Activated CD8-positive, alpha-beta memory T cell treated with anti-CD3 and anti-CD28 coated beads, Interleukin-2, amount 50 U/mL, for 24 hours (primary cell): ENCODE results near the gene STAT6.

Experiments used
- DNase-seq: peaks from one replicate; pipeline ENCODE4 v3.0.0-alpha.2; 2020; ENCODE audit errors: extremely low read depth

STAT6 gene

DNA sequence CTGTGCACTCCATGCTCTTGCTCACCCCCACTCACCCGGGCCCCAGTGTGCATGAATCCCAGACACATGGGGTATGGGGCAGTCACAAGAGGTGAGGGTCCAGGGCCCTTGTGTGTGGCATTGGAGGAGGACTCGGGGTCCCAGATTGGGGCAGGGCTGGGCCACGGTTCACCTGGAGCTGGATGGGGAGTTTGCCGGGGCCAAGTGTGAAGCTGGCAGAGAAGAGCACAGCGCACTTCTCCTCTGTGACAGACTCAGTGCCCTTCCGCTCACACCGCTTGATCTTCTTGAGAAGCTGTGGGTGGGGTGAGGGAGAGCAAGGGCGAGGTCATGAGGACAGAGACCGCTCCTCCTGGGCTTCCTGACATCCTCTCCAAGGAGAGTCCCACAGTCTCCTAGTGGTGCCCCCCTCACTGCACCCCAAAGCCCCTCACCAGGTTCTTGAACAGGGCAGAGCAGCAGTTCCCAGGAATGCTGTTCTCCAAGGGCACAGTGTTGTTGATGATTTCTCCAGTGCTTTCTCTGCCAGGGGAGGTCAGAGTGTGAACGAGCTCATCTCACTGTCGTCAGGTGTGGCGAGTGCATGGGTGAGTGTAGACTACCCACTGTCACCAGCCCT, 6.8 kb downstream of the STAT6 start:
- DNase-seq, result no peak

DNA sequence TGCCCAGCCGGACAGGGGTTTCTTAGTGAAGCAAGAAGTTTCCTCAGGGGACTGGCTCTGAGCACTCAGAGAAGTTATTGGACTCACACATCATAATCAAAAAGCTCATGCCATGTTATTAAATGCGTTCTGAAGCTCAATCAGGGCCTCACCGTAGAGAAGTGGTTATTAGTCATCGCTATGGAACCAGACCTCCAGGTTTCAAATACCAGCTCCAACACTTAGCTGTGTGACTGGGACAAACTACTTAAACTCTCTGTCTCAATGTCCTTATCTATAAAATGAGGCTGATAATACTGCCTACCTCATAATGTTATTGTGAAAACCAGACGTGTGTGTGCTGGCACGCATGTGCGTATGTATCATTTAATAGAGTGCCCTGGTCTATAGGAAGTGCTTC, 7.3 kb downstream of the STAT6 start:
- DNase-seq, result no peak

DNA sequence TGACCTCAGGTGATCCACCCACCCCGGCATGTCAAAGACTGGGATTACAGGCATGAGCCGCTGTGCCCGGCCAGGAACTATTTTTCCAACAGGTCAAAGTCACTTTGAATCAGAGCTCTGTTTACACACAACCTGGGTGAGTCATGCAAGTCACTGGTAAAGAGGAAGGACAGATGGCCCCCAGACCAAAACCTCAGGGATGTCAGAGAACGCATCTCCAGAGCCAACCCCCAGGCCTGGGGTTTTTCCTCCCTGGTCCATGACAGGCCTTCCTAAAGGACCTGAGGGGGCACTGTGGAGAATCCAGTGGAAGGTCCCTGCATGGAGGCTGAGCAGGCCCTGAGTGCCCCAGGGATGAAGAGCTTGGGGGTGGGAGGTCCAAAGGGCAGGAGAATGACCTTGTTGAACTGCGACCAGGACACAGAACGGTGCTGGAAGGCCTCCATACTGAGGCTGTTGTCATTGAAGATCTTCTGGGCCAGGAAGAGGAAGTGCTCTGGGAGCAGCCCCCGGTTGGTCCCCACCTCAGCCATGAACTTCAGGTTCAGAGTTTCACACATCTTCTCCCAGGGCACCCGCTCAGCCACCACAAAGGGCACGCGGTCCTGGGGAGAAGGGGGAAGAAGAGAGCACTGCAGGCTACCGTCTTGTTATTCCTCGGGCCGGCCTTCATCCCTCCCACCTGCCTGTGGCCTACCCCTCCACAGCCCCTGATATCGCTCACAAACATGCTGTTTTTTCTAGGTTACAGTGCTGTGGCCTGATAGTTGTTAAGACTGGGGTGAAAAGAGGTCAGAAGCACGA, 9.1 kb downstream of the STAT6 start:
- no peak for DNase-seq

DNA sequence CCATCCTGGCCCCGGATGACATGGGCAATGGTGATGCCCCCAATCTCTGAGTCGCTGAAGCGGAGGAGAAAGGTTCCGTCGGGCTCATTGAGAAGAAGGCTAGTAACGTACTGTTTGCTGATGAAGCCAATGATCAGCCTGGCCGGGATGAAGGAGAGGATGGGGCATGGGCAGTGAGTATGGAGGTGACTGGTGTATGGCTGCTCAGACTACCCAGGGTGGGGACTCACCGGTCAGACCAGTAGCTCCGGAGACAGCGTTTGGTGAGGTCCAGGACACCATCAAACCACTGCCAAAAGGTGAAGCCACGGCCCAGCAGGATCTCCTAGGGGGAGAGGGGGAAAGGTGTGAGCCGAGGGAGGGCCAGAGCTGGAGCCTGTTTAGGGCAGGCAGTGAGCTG, 11.4 kb downstream of the STAT6 start:
- DNase-seq, result no peak

DNA sequence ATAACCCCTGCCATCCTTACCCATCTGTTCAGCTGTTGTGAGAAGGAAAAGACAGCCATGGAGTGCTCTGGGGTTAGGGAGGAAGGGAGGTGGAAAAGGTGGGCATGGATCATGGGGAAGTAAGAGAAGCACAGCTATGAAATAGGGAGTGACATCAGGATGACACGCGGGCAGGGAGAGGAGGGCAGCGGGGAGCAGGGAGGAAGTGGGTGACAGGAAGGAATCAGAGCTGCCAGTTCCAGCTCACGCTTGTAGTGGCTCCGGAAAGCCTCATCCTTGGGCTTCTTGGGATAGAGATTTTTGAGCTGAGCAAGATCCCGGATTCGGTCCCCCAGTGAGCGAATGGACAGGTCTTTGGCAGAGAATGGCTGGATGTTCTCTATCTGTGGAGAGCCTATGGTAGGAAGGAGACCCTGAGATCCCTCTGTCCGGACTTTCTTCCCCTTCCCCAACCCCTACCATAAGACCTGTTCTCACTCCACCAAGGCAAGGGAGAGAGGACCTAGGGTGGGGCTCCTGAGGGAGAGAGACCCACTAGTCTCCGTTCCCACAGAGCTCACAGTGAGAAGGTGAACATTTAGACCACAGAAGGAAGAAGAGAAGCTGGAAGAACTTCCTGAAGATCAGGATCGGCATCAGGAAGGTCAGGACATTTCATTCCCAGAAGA, 12.0 kb downstream of the STAT6 start:
- no peak for DNase-seq

DNA sequence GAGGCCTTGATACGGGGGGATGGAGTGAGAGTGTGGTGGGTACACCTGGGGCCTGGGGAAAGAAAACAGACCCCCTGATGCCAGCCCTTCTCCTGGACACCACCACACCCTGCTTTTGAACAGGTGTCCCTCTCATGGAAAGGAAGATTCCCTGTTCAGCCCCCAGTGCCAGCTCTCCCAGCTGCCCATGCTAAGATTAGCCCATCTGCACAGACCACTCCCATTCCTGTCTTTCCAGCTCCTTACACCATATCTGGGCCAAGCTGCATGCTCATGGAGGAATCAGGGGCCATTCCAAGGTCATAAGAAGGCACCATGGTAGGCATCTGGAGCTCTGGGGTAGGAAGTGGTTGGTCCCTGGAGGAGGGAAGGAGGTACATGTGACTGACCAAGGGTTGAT, 12.6 kb downstream of the STAT6 start:
- DNase-seq, result no peak

DNA sequence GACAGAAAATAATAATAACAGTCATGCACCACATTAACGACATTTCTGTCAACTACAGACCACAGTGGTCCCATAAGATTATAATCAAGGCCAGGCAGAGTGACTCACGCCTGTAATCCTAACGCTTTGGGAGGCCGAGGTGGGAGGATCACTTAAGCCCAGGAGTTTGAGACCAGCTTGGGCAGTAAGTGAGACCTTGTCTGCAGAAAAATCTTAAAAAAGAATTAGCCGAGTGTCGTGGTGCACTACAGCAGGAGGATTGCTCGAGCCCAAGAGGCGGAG, 13.7 kb downstream of the STAT6 start:
- DNase-seq, result no peak

DNA sequence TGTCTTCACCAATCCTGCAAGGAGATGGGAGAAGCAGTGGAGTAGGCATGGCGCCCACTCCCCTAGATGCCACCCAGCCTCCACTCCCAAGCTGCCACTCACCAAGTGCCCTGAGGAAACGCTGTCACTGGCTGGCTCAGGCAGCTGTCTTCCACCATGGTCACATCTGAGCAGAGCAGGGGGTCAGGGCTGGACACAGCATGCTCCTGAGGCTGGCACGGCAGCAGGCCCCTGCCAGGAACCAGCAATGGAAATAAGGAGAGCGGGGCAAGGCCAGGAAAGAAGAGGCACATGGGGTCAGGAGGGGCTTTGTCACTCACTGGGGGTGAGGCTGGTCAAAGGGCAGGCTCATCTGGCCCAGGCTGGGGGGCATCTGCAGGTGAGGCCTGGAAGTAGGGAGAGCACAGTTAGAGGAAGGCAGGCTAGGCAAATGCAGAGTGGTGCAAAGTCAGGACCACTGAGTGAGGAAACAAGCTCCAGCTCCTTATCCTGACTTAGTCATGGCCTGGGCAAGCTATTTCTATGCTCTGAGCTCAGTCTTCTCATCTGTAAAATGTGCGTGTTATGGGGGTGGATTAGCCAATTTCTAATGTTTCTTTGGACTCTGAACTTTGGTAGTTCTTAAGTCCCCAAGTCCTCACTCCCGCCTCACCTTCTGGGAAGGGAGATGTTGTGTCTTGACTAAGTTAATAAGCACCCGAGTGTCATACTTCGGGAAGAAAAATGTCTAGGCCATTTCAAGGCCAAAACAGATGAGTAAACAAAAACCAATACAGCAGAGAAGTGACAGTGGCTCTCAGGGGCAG, 14.2 kb downstream of the STAT6 start:
- no peak for DNase-seq

DNA sequence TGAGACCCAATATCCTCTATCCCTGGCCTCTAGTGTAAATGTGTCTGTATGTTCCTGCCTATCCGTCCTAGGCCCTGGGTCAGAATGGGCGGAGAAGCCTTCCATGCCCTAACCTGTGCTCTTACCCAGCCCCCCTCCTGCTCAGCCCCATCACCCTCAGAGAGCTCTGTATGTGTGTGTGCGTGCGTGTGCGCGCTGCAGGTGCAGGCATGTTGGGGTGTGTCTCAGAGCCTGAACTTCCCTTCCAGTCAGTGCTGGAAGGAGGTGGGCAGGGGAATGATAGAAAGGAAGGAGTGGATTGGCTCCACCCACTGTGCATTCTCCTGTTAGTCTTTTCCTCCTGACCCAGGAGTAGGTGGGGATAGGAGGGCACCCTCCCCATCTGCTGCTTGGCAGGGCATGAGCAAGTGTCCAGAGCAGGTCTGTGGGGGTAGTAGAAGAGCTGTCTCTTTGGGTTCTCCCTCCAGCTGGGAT, 15.0 kb downstream of the STAT6 start:
- no peak for DNase-seq

DNA sequence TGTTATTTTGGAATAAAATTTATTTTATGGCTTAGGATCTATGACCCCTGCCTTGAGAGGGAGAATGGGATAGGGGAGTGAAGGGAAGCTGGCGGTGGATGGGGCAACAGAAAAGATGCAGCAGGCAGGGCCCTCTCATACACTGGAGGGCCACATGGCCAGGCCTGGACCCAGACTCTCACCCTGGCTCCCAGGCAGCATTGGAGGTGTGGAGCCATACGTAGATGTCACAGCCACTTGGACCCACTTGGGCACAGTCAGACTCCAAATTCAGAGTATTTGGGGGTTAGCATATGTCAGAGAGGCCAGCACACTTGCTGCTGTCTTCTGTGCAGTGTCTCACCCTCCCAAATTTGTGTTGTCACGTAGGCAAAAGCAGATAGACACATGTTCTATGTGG, 15.7 kb downstream of the STAT6 start:
- DNase-seq, result no peak

DNA sequence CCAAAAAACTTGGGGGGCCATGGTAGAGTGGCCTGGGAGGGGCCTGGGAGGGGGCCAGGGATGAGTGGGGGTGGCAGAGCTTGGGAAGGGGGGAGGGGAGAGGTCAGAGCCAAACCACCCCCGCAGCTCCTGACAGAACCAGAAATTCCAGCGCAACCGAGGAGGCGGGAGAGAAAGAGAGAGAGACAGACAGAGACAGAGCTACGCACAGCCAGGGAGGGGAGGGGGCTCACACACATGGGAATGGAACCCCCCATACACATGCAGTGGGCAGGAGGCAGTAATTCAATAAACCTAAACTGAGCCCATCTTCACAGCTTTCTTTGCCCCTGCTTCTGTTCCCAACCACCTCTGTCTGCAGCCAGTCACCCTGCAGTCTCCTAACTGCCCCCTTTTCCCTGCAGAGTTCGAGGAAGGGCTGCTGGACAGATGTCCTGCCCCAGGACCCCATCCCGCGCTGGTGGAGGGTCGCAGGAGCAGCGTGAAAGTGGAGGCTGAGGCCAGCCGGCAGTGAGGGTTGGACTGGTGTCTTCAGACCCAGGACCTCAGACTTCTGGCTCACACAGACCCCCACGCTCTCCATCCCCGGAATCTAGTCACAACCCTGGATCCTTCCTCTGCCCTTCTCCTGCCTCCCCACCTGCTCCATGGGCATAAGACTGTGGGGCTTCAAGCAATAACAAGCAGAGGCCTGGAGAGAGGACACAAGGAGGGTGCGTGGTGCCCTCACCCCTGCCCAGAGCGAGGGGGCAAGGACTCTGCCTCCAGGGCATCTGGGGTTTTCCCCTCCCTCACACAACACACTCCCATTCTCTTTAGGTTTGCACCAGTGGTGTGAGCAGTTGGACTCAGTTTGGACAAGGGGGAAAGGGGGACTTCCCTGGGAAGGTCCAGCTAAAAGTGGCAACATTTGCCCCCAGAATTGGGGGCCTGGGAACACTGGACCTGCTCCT, 16.7 kb downstream of the STAT6 start:
- no peak for DNase-seq

DNA sequence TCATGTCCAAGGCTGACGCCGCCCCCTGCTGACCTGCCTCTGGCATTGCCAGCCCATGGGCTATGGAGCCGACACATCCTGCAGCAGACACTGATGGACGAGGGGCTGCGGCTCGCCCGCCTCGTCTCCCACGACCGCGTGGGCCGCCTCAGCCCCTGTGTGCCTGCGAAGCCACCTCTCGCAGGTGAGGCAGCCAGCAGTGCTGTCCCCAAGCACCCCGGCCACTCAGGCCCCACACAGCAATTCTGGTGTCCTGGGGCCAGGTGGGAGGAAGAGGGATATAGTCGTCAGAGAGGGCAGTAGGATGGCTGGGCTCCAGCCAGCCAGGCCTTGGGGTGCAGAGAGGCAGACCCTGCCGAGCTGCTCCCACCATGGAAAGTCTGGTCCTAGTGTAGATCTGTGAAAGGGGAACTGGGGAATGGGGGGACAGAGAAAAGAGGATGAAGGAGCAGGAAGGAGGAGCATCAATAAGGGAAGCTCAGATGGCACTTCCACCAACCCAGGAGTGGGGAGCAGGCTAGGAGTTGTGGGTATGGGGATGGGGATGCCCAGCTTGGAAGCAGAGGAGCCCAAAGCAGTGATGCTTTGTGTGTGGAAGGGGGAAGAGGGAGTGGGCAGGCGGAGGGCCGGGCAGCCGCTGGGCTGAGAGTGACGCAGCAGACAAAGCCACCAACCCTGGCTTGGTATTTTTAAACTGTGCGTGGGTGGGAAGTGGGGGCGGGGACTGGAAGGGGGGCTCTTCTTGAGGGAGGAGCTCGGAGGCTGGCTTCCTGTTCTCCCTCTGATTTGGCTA, 17.6 kb downstream of the STAT6 start:
- DNase-seq, result no peak

DNA sequence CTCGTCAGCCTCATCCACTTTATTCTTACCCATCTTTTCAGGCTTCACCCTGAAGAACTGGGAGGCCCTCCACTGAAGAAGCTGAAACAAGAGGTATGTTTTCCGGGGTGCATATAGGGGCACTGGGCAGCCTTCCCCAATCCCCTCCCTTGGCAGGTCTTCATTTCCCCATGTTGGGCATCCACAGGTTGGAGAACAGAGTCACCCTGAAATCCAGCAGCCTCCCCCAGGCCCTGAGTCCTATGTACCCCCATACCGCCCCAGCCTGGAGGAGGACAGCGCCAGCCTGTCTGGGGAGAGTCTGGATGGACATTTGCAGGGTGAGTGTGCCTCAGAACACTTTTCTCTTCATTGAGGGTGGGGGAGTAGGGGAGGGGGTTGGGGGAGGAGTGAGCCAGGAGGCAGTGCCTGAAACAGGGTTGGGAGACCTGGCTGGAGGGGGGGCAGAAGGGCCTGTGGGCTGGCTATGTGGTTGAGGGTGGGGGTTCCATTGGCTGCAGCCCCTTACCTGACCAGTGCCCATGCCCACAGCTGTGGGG, 18.2 kb downstream of the STAT6 start:
- DNase-seq, result no peak

DNA sequence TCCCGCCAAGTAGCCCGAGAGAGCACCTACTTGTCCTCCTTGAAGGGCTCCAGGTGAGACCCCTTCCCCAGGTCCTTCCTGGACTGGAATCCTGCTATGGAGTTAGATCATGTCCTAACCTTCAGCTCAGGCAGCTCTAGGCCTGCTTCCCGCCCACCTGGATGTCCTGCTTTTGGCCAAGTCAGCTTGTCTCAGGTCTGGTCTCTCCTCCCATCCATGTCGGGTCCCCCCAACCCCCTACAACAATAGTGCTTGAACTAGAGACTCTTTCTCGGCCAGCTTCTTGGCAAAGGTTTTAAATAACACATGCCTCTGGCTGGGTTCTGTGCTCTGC, 18.7 kb downstream of the STAT6 start:
- DNase-seq, result no peak

DNA sequence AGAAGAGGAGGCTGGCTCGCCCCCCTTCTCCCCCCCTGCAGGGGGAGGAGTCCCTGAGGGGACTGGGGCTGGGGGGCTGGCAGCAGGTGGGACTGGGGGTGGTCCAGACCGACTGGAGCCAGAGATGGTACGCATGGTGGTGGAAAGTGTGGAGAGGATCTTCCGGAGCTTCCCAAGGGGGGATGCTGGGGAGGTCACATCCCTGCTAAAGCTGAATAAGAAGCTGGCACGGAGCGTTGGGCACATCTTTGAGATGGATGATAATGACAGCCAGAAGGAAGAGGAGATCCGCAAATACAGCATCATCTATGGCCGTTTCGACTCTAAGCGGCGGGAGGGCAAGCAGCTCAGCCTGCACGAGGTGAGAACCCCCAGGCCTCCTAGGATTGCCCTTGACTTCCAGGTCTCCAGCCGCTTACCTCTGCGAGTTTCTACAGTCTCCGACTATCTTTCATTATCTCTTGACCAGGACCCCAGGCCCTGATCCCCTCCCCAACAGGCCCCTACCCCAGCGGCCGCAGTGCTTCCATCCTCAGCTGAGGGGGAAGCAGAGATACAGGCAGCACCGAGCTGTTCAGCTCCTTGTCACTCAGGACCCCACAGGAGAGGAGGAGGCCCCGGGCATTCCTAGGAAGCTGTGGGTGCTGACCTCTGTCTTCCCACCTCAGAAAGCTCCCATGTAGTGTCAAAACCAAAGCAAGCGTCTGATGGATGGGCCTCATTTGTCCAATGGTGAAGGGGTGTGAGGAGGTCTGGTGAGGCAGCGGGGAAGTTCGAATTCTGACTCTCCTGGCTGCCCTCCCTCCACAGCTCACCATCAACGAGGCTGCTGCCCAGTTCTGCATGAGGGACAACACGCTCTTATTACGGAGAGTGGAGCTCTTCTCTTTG, 19.3 kb downstream of the STAT6 start:
- no peak for DNase-seq

DNA sequence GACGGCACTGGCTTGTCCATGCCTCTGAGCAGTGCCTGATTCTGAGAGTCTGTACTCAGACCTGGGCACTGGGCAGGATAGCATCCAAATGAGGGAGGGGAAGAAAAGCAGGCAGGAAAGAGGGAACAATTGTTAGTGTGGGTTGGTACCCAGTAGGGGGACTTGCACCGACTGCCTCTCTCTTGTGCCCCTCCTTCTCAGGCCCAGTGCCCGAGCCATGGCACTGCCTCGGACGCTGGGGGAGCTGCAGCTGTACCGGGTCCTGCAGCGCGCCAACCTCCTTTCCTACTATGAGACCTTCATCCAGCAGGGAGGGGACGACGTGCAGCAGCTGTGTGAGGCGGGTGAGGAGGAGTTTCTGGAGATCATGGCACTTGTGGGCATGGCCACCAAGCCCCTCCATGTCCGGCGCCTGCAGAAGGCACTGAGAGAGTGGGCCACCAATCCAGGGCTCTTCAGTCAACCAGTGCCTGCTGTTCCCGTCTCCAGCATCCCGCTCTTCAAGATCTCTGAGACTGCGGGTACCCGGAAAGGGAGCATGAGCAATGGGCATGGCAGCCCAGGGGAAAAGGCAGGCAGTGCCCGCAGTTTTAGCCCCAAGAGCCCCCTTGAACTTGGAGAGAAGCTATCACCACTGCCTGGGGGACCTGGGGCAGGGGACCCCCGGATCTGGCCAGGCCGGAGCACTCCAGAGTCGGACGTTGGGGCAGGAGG, 20.1 kb downstream of the STAT6 start:
- DNase-seq, result no peak

DNA sequence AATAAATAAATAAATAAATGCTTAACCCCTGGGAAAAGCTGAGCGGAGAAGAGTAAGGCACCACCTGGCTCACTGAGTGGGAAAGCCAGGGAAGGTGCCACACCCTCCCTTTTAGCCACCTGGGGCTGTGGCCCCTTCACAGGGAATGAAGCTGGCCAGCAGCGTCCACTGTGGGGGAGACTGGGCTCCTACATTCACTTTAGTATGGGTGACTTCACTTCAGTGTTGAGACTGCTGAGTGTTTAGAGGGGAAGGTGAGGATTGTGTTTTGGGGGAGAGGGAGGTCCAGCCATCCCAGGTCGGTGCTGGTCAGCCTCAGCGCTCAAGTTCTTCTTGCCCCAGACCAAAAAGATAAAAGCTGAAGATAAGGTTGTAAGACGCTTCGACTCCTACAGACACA, 20.7 kb downstream of the STAT6 start:
- no peak for DNase-seq
